RWPE2 (cell line): ENCODE results near the gene MYL2.

ENCODE experiments used
- ATAC-seq: fragments of 200-7000 bp; cut with Tn5 transposase; 3 replicates; pipeline ENCODE4 v1.9.1; 2021; ENCODE audit warnings: low read depth
- DNase-seq: peaks from one replicate; pipeline ENCODE4 v3.0.0-alpha.2; 2020; ENCODE audit warnings: low spot score
- H3K27ac ChIP-seq: fragments of 450-650 bp; 2 replicates; pipeline ENCODE4 v1.5.1; 2017; ENCODE audit warnings: mild to moderate bottlenecking; ENCODE audit not compliant: poor library complexity, severe bottlenecking
- H3K27me3 ChIP-seq: fragments of 250-450 bp; sonication (Bioruptor Pico); 2 replicates; pipeline ENCODE4 v1.5.1; 2021; ENCODE audit warnings: mild to moderate bottlenecking, moderate library complexity; ENCODE audit not compliant: insufficient read depth, poor library complexity, severe bottlenecking
- H3K36me3 ChIP-seq: fragments of 250-450 bp; sonication (Bioruptor Pico); 2 replicates; pipeline ENCODE4 v1.5.1; 2020; ENCODE audit warnings: low read depth, mild to moderate bottlenecking, moderate library complexity
- H3K4me1 ChIP-seq: fragments of 250-450 bp; sonication (Bioruptor Pico); 2 replicates; pipeline ENCODE4 v1.5.1; 2021; ENCODE audit warnings: mild to moderate bottlenecking, moderate library complexity; ENCODE audit not compliant: insufficient read depth, poor library complexity, severe bottlenecking
- H3K4me3 ChIP-seq: fragments of 250-450 bp; sonication (Bioruptor Pico); 2 replicates; pipeline ENCODE4 v1.5.1; 2021; ENCODE audit warnings: mild to moderate bottlenecking, moderate library complexity; ENCODE audit not compliant: severe bottlenecking
- H3K9me3 ChIP-seq: fragments of 250-450 bp; sonication (Bioruptor Pico); 2 replicates; pipeline ENCODE4 v1.5.1; 2021; ENCODE audit warnings: mild to moderate bottlenecking, moderate library complexity; ENCODE audit not compliant: severe bottlenecking
- TF ChIP-seq, protein P1 (sequence below): fragments of 450-650 bp; IDR thresholded peaks from one replicate; pipeline ENCODE4 v1.5.1; 2017; ENCODE audit warnings: mild to moderate bottlenecking, moderate library complexity; ENCODE audit not compliant: poor library complexity, severe bottlenecking

The MYL2 gene

DNA sequence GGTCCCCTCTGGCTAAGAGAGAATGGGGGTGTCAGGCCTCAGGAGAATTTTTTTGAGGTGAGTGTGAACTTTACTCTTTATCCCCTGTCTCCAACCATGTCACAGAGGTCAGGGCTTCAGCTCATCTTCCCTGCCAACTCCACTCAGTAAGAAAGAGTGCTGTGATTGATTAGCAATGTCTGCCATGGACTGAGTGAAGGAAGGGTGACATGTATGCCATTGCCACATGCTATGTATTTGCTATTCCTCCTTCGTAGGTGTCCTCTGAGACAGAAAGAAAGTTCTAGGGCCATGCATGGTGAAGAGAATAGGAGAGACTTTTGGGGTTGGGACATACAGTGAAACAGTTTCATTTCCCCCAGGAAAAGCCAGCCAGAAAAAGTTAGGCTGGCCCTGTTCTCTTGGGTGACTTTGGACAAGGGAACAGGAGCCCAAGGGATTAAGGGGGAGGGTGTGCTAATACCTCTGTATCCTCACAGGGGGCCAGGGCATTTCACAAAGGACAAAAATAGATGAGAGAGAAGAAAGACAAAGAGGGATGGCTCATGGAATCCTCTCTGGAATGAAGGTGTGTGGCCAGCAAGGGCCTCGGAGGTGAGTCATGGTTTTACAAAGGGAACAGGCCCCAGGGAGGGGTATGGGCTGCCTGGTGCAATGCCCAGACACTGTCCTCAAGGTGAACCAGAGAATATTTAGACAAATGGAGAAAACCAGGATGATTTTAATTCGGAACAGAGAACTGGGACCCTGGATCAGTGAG is 13.9 kb upstream of the MYL2 start:
- DNase-seq (peak; percentile 89), ATAC-seq (peak; percentile 99)
- Histone ChIP-seq H3K27me3 (no peaks in the 10 kb centered on the region), H3K4me1 (peaks cover 25% of the 10 kb centered on the region), H3K27ac (peak overlapping the region; percentile 89), H3K36me3 (no peaks in the 10 kb centered on the region), H3K4me3 (no peak overlapping the region), H3K9me3 (no peaks in the 10 kb centered on the region)
- TF ChIP-seq, protein P1, sequence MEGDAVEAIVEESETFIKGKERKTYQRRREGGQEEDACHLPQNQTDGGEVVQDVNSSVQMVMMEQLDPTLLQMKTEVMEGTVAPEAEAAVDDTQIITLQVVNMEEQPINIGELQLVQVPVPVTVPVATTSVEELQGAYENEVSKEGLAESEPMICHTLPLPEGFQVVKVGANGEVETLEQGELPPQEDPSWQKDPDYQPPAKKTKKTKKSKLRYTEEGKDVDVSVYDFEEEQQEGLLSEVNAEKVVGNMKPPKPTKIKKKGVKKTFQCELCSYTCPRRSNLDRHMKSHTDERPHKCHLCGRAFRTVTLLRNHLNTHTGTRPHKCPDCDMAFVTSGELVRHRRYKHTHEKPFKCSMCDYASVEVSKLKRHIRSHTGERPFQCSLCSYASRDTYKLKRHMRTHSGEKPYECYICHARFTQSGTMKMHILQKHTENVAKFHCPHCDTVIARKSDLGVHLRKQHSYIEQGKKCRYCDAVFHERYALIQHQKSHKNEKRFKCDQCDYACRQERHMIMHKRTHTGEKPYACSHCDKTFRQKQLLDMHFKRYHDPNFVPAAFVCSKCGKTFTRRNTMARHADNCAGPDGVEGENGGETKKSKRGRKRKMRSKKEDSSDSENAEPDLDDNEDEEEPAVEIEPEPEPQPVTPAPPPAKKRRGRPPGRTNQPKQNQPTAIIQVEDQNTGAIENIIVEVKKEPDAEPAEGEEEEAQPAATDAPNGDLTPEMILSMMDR: no peak

DNA sequence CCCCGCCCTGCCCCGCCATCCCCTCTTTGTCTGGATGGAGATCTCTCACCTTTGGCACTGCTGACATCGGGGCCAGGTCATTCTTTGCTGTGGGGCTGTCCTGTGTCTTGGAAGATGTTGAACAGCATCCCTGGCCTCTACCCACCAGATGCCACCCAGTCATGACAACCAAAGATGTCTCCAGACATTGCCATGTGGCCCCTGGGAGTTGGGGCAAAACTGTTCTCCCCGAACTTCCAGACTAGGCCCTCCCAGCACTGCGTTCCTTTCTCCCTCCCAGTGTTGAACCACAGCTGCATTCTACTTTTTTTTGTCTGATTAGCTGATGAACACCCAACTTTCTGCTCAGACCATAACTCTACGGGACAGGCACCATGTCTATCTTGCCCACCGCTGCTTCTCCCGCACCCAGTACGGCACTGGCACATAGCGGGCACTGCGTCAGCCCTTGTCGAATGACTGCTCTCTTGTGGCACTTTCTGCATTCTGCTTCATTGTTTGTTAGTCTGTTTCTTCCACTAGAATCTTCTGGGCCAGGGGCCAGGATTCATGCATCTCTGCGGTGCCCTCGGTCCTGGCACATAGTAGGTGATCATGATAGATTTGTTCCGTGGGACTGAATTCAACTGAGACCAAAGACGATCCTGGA is 13.1 kb upstream of the MYL2 start:
- ATAC-seq (no peak), DNase-seq (no peak)
- TF ChIP-seq, protein P1: no peak
- H3K36me3 ChIP-seq: no peaks in the 10 kb centered on the region
- no peaks in the 10 kb centered on the region for H3K9me3 ChIP-seq
- no peaks in the 10 kb centered on the region for H3K27me3 ChIP-seq
- H3K27ac ChIP-seq: peak overlapping the region; percentile 89
- no peak overlapping the region for H3K4me3 ChIP-seq
- H3K4me1 ChIP-seq: peaks cover 25% of the 10 kb centered on the region

DNA sequence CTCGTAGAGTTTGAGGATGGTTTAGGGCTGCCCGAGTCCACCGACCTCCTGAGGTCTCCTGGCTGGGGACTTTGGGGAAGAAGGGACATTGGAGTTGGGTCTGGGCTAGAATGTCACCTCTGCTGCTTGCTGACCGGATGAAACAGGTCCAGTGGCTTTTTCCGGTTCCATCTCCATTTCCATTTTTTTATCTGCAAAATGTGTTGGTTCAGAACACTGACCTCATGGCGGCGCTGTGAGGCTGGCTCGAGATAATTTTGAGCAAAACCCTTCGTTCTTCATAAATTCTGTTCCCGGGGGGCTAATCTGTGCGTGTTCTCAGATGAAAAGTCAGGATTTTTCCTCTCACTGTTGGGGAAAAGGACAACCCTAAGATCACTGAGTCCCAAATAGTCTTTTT is 11.7 kb upstream of the MYL2 start:
- Histone ChIP-seq H3K36me3 (no peaks in the 10 kb centered on the region), H3K4me1 (peaks cover 21% of the 10 kb centered on the region), H3K9me3 (no peaks in the 10 kb centered on the region), H3K27ac (no peak overlapping the region), H3K4me3 (no peak overlapping the region), H3K27me3 (no peaks in the 10 kb centered on the region)
- TF ChIP-seq, protein P1: peak; percentile 44
- ATAC-seq (no peak), DNase-seq (no peak)

DNA sequence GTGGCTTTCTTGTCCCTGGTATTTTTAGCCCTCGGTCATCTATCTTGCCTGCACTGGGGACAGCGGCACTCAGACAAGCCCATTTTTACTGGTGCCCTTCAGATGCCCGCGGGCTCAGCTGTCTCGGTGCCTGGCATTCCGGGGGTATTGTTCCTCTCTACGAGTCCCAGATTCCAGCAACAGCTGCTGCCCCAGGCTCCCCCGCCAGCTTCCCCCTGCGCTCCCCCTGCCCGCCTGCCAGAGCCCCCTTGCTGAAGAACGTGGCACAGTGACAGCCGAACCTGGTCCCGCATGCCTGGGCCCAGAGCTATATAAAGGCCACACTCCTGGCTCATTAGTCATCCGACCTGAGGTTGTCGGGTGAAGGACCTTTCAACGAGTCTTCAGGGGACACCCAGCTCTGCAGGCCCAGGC is 10.9 kb upstream of the MYL2 start:
- Histone ChIP-seq H3K4me1 (peaks cover 16% of the 10 kb centered on the region), H3K36me3 (no peaks in the 10 kb centered on the region), H3K27ac (no peak overlapping the region), H3K4me3 (no peak overlapping the region), H3K9me3 (no peaks in the 10 kb centered on the region), H3K27me3 (no peaks in the 10 kb centered on the region)
- ATAC-seq: no peak
- TF ChIP-seq, protein P1: no peak
- no peak for DNase-seq
